Endothelial cell of umbilical vein (primary cell): ENCODE data around the gene C7. TPM values are rescaled to one million over a fixed set of nuclear protein-coding genes. Genes with fewer than 3 reads are reported as not detected.

ENCODE experiments used
- BruUV-seq: library from RNA; stranded (reverse); fragments of 400-500 nt; replicated peaks from 2 replicates; lab custom pipeline; 2021; lab: Mats Ljungman, UMichigan
- CTCF ChIA-PET: fragments of 300-600, 350-600 bp; sonication (Branson Sonifier 250); formaldehyde crosslinking; loops from one replicate; lab custom pipeline; 2021; ENCODE audit warnings: antibody characterized with exemption, inconsistent platforms; lab: Charles Lee
- POLR2A ChIA-PET: fragments of 300-600, 350-600 bp; sonication (Branson Sonifier 250); formaldehyde crosslinking; loops from one replicate; lab custom pipeline; 2021; ENCODE audit warnings: antibody characterized with exemption, inconsistent platforms; lab: Charles Lee
- DNase-seq: peaks from one replicate; pipeline ENCODE4 v3.0.0-alpha.2; 2011; ENCODE audit warnings: low read depth, low spot score
- FAIRE-seq: peaks from 2 replicates; lab custom pipeline; 2011; peaks lifted over from hg19 to GRCh38; lab: Jason Lieb, UNC
- H2AFZ ChIP-seq: 2 replicates; pipeline ENCODE4 v1.6.0; 2012; ENCODE audit warnings: low read depth, low read length, control low read depth, inconsistent platforms
- H3K27ac ChIP-seq: 2 replicates; pipeline ENCODE4 v1.5.1; 2011; ENCODE audit warnings: low read depth, mild to moderate bottlenecking, control low read depth, low read length, moderate library complexity; ENCODE audit not compliant: insufficient read depth
- H3K27me3 ChIP-seq, 2 experiments: 2 replicates each; pipeline versions ENCODE4 v1.6.0 to v1.6.1; 2011; ENCODE audit warnings: low read length in 2 of 2, mixed read lengths in 1 of 2; ENCODE audit not compliant: control insufficient read depth in 2 of 2, insufficient read depth in 2 of 2
- H3K36me3 ChIP-seq, 2 experiments: 2 replicates in 1 of 2; 3 replicates in 1 of 2; pipeline ENCODE4 v1.5.1; 2011; ENCODE audit warnings: low read length in 2 of 2, mild to moderate bottlenecking in 1 of 2, moderate library complexity in 1 of 2; ENCODE audit not compliant: control insufficient read depth in 2 of 2, insufficient read depth in 2 of 2; ENCODE audit errors: extremely low read depth in 1 of 2
- H3K4me1 ChIP-seq: 3 replicates; pipeline ENCODE4 v1.5.1; 2011; ENCODE audit warnings: mild to moderate bottlenecking, low read length; ENCODE audit not compliant: control insufficient read depth, insufficient read depth; ENCODE audit errors: extremely low read depth
- H3K4me2 ChIP-seq: 2 replicates; pipeline ENCODE4 v1.6.1; 2011; ENCODE audit warnings: low read length, control low read depth, mixed read lengths; ENCODE audit not compliant: insufficient read depth
- H3K4me3 ChIP-seq, 3 experiments: fragments of 200-600 bp in 1 of 3; sonication (generic), shearing (Covaris generic) in 1 of 3; replicated peaks in 1 of 3; 2 replicates each; pipeline ENCODE4 v1.5.1; 2011 to 2016; ENCODE audit warnings: control low read depth in 3 of 3, low read length in 3 of 3, mild to moderate bottlenecking in 2 of 3, inconsistent platforms in 1 of 3, low read depth in 1 of 3, moderate library complexity in 1 of 3; ENCODE audit not compliant: insufficient read depth in 1 of 3
- H3K79me2 ChIP-seq: 2 replicates; pipeline ENCODE4 v1.6.0; 2012; ENCODE audit warnings: low read length, inconsistent platforms; ENCODE audit not compliant: control insufficient read depth, insufficient read depth
- H3K9ac ChIP-seq: replicated peaks from 2 replicates; pipeline ENCODE3; 2011; ENCODE audit warnings: low read length, control low read depth; ENCODE audit not compliant: insufficient read depth; ENCODE audit errors: extremely low read depth
- H3K9me1 ChIP-seq: replicated peaks from 3 replicates; pipeline ENCODE4 v1.6.0; 2011; ENCODE audit warnings: mild to moderate bottlenecking, low read length; ENCODE audit not compliant: control insufficient read depth, insufficient read depth; ENCODE audit errors: extremely low read depth
- H3K9me3 ChIP-seq: replicated peaks from 2 replicates; pipeline ENCODE4 v1.5.1; 2012; ENCODE audit warnings: low read length, inconsistent platforms; ENCODE audit not compliant: control insufficient read depth, insufficient read depth
- H4K20me1 ChIP-seq: replicated peaks from 2 replicates; pipeline ENCODE3; 2011; ENCODE audit warnings: mild to moderate bottlenecking, low read length; ENCODE audit not compliant: control insufficient read depth, insufficient read depth; ENCODE audit errors: extremely low read depth
- CTCF ChIP-seq, 2 donors: IDR thresholded peaks; 1 replicate in 1 of 2; 2 replicates in 1 of 2; pipeline ENCODE4 v1.5.1; 2011; ENCODE audit warnings: low read length in 2 of 2, mild to moderate bottlenecking in 2 of 2, moderate library complexity in 2 of 2, control low read depth in 1 of 2, inconsistent platforms in 1 of 2, low read depth in 1 of 2; ENCODE audit not compliant: insufficient read depth in 1 of 2; ENCODE audit errors: extremely low read depth in 1 of 2
- EZH2 ChIP-seq: IDR thresholded peaks from 2 replicates; pipeline ENCODE4 v1.6.1; 2012; ENCODE audit warnings: borderline replicate concordance, low read depth, mild to moderate bottlenecking, moderate library complexity, low read length, inconsistent platforms; ENCODE audit not compliant: severe bottlenecking
- FOS ChIP-seq: IDR thresholded peaks from 2 replicates; pipeline ENCODE4 v1.6.1; 2011; ENCODE audit warnings: mild to moderate bottlenecking, low read length, moderate library complexity, borderline replicate concordance; ENCODE audit not compliant: insufficient read depth
- GATA2 ChIP-seq: IDR thresholded peaks from 2 replicates; pipeline ENCODE4 v1.7.0; 2011; ENCODE audit warnings: low read depth, mild to moderate bottlenecking, moderate library complexity, mixed read lengths, low read length; ENCODE audit not compliant: insufficient read length, insufficient read depth
- JUN ChIP-seq: IDR thresholded peaks from 2 replicates; pipeline ENCODE4 v1.6.1; 2011; ENCODE audit warnings: borderline replicate concordance, low read depth; ENCODE audit not compliant: insufficient read length, insufficient read depth
- MAX ChIP-seq: IDR thresholded peaks from 2 replicates; pipeline ENCODE4 v1.6.1; 2011; ENCODE audit not compliant: insufficient read depth, insufficient read length
- MYC ChIP-seq: IDR thresholded peaks from one replicate; pipeline ENCODE4 v1.6.1; 2011; ENCODE audit warnings: mild to moderate bottlenecking, low read depth, low read length
- POLR2A ChIP-seq: IDR thresholded peaks from 2 replicates; pipeline ENCODE4 v1.6.1; 2012; ENCODE audit warnings: low read depth, mild to moderate bottlenecking, control low read depth, low read length
- POLR2AphosphoS5 ChIP-seq: IDR thresholded peaks from 2 replicates; pipeline ENCODE4 v1.6.1; 2012; ENCODE audit warnings: low read depth, mild to moderate bottlenecking, control low read depth, low read length, moderate library complexity; ENCODE audit not compliant: insufficient read depth
- dilution Hi-C: fragments of 300-500 bp; cut with MboI; formaldehyde crosslinking; loops from one replicate; pipeline ENCODE4 v1.15.0; 2019; ENCODE audit warnings: low sequenced_read_pairs; ENCODE audit not compliant: extremely low pct_ligation_motif_present
- intact Hi-C: fragments of 100-400 bp; cut with micrococcal nuclease; formaldehyde crosslinking; loops from one replicate; pipeline ENCODE4 v1.10.0; 2022
- polyA plus RNA-seq, 4 experiments: library from polyadenylated mRNA; depleted of rRNA in 3 of 4; stranded (reverse) in 3 of 4; unstranded in 1 of 4; fragments of >200 nt; gene quantifications; 2 replicates each; pipeline versions ENCODE4 v1.2.1 to v1.2.3, GENCODE V29; 2011 to 2012; ENCODE audit warnings: missing spikeins in 1 of 4
- total RNA-seq: library from RNA; stranded (reverse); gene quantifications from 2 replicates; pipeline ENCODE4 v1.2.3, GENCODE V29; 2021

Gene C7
- total and polyA plus RNA-seq, 2 donors (not counting 3 experiments of a cell fraction or from before 2014, with no cell fraction given): 0.08 to 0.29 TPM

- no peaks in the 10 kb centered on the region for H3K79me2 ChIP-seq
- FAIRE-seq (no peak), DNase-seq (no peak)
- H4K20me1 ChIP-seq: no peaks in the 10 kb centered on the region
- no peaks in the 10 kb centered on the region for H3K4me1 ChIP-seq
- no peak overlapping the region for H3K4me3 ChIP-seq
- dilution Hi-C loops (no loop called here), intact Hi-C loops (loop anchor here (2.0 to 10.0 kb wide), 3 partner anchors 440 to 937 kb away; no protein-coding TSS in a partner anchor)
- CTCF ChIA-PET: interaction anchor here (0.6 to 2.2 kb wide), 25 partner anchors 12 to 1328 kb away, joined by 3 to 20 read pairs (median 3); no protein-coding TSS in a partner anchor
- H3K9ac ChIP-seq: no peak overlapping the region
- no peaks in the 10 kb centered on the region for H3K36me3 ChIP-seq
- H2AFZ ChIP-seq: no peak overlapping the region
- no peaks in the 10 kb centered on the region for H3K9me1 ChIP-seq
- no TSS peak for BruUV-seq
- no peak for TF ChIP-seq FOS
- TF ChIP-seq POLR2A: no peak
- TF ChIP-seq GATA2: no peak
- no peak for TF ChIP-seq CTCF (IDR thresholded peaks at IDR 0.05; ENCODE audit: extremely low read depth in 1 of 2, insufficient read depth in 1 of 2, low read depth in 1 of 2, low read length in 2 of 2)
- no peak for TF ChIP-seq JUN
- TF ChIP-seq MYC: no peak
- no peak for TF ChIP-seq POLR2AphosphoS5
- no peak for TF ChIP-seq EZH2
- no peak for TF ChIP-seq MAX
- no peak overlapping the region for H3K4me2 ChIP-seq
- no peaks in the 10 kb centered on the region for H3K9me3 ChIP-seq
- POLR2A ChIA-PET: no interaction called here
- peaks cover 3 to 4% of the 10 kb centered on the region in 2 experiments for H3K27me3 ChIP-seq
- H3K27ac ChIP-seq: no peak overlapping the region
Measured at GRCh38 chr5:40904994-40905306, 4.3 kb upstream of the C7 start.
